HepG2 (cell line): ENCODE results near the gene C1orf159. TPM values are rescaled to one million over a fixed set of nuclear protein-coding genes. Genes with fewer than 3 reads are reported as not detected.

Source experiments
- GLMP ChIP-seq: sonication (generic); formaldehyde crosslinking; IDR thresholded peaks from 2 replicates; pipeline ENCODE4 v1.9.0; 2021; ENCODE audit warnings: missing genetic modification reagents, mild to moderate bottlenecking, borderline replicate concordance
- JUNB ChIP-seq: sonication (generic); formaldehyde crosslinking; IDR thresholded peaks from 2 replicates; pipeline ENCODE4 v1.8.0; 2022; ENCODE audit warnings: missing genetic modification reagents, mild to moderate bottlenecking, borderline replicate concordance
- KDM3A ChIP-seq: IDR thresholded peaks from 2 replicates; pipeline ENCODE4 v1.6.1; 2018; ENCODE audit warnings: low read depth, missing compliant biosample characterization
- MED8 ChIP-seq: sonication (generic); formaldehyde crosslinking; IDR thresholded peaks from 2 replicates; pipeline ENCODE4 v1.8.1; 2023; ENCODE audit warnings: mild to moderate bottlenecking, missing genetic modification reagents; ENCODE audit not compliant: insufficient replicate concordance
- RARG ChIP-seq: sonication (generic); formaldehyde crosslinking; IDR thresholded peaks from 2 replicates; pipeline ENCODE4 v1.4.0; 2020; ENCODE audit warnings: low read depth, mild to moderate bottlenecking, missing genetic modification reagents
- RELA ChIP-seq: sonication (generic); formaldehyde crosslinking; IDR thresholded peaks from 2 replicates; pipeline ENCODE4 v1.4.0; 2020; ENCODE audit warnings: missing genetic modification reagents
- ZNF260 ChIP-seq: sonication (generic); formaldehyde crosslinking; IDR thresholded peaks from 2 replicates; pipeline ENCODE4 v1.4.0; 2020; ENCODE audit warnings: missing genetic modification reagents, low read depth, mild to moderate bottlenecking, borderline replicate concordance
- ZNF335 ChIP-seq: sonication (generic); formaldehyde crosslinking; IDR thresholded peaks from 2 replicates; pipeline ENCODE4 v1.4.0; 2020; ENCODE audit warnings: missing genetic modification reagents
- ZNF530 ChIP-seq: sonication (generic); formaldehyde crosslinking; IDR thresholded peaks from 2 replicates; pipeline ENCODE4 v1.5.0; 2020; ENCODE audit warnings: low read depth, mild to moderate bottlenecking, missing genetic modification reagents
- polyA plus RNA-seq, 8 experiments: library from polyadenylated mRNA; depleted of rRNA in 3 of 8; stranded (reverse) in 7 of 8; unstranded in 1 of 8; fragments of >200 nt; fragmentation: Illumina TruSeq in 4 of 8; extraction: Trizol in 4 of 8; gene quantifications; 2 replicates each; pipeline versions ENCODE4 v1.2.1 to v1.2.3, GENCODE V29; 2011 to 2016; ENCODE audit warnings: low read depth in 4 of 8, missing spikeins in 1 of 8, mixed read lengths in 1 of 8; ENCODE audit not compliant: insufficient read depth in 1 of 8
- total RNA-seq, 5 experiments: library from RNA; depleted of rRNA; stranded (reverse); fragments of >200 nt; fragmentation: Illumina TruSeq; extraction: Trizol; gene quantifications; 2 replicates each; pipeline ENCODE4 v1.2.3, GENCODE V29; 2016; ENCODE audit warnings: low read depth in 1 of 5
- TF ChIP-seq, protein P1 (sequence below): sonication (generic); formaldehyde crosslinking; IDR thresholded peaks from 2 replicates; pipeline ENCODE4 v1.5.0; 2020; ENCODE audit warnings: mild to moderate bottlenecking, missing genetic modification reagents
- TF ChIP-seq, protein P2 (sequence below): sonication (generic); formaldehyde crosslinking; IDR thresholded peaks from 2 replicates; pipeline ENCODE4 v1.5.0; 2020; ENCODE audit warnings: missing genetic modification reagents
- TF ChIP-seq, protein P3 (sequence below): sonication (generic); formaldehyde crosslinking; IDR thresholded peaks from 2 replicates; pipeline ENCODE4 v1.4.0; 2020; ENCODE audit warnings: missing genetic modification reagents, borderline replicate concordance
- TF ChIP-seq, protein P4 (sequence below): sonication (generic); formaldehyde crosslinking; IDR thresholded peaks from 2 replicates; pipeline ENCODE4 v1.4.0; 2020; ENCODE audit warnings: missing genetic modification reagents; ENCODE audit errors: not compliant biosample characterization
- TF ChIP-seq, protein P5 (sequence below): sonication (generic); formaldehyde crosslinking; conservative IDR thresholded peaks from 2 replicates; pipeline ENCODE4 v1.4.0; 2020; ENCODE audit warnings: missing genetic modification reagents

C1orf159 gene
- total and polyA plus RNA-seq, 2 of the 13 experiments (the other 11 are each of a cell fraction or from before 2014, with no cell fraction given) = 3.8 to 6.7 TPM

DNA sequence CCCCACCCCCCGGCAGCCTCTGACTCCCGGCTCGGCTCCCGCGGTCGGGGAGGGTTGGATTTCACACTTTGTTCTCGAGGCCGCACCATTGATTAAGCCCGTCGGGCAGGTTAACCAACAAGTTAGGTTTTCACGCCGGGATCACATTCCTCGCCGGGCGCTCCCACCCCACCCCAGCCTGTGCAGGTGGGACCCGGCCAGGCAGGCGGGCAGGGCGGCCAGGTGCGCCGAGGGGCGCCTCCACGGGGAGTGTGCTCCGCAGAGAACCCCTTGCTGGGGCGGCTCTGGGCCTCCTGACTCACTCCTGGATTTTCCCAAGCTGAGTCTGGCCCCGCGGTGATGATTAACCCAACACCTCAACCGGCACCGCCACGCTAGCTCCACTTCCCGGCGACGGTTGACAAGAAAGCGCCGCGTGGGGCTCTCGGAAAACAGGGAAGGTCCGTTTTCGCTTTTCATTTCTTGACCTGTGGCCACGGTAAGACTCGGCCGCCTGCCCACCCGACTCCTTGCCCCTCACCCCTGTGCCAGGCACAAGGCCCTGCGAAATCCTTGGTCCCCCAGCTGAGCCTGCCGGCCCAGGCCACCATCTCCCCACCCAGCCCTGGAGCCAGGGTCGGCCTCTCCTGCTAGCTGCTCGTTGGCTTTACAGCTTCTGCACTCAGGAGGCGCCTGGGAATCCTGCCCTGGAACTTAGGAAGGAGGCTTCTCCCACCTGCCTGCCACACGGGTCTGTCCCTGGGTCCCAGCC is 49.0 kb upstream of the C1orf159 start (continued):
- TF ChIP-seq, protein P1, sequence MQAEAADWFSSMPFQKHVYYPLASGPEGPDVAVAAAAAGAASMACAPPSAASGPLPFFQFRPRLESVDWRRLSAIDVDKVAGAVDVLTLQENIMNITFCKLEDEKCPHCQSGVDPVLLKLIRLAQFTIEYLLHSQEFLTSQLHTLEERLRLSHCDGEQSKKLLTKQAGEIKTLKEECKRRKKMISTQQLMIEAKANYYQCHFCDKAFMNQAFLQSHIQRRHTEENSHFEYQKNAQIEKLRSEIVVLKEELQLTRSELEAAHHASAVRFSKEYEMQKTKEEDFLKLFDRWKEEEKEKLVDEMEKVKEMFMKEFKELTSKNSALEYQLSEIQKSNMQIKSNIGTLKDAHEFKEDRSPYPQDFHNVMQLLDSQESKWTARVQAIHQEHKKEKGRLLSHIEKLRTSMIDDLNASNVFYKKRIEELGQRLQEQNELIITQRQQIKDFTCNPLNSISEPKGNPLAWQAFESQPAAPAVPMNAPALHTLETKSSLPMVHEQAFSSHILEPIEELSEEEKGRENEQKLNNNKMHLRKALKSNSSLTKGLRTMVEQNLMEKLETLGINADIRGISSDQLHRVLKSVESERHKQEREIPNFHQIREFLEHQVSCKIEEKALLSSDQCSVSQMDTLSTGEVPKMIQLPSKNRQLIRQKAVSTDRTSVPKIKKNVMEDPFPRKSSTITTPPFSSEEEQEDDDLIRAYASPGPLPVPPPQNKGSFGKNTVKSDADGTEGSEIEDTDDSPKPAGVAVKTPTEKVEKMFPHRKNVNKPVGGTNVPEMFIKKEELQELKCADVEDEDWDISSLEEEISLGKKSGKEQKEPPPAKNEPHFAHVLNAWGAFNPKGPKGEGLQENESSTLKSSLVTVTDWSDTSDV = peak; percentile 13; the same call in 1 of the 2 replicates
- TF ChIP-seq, protein P2, sequence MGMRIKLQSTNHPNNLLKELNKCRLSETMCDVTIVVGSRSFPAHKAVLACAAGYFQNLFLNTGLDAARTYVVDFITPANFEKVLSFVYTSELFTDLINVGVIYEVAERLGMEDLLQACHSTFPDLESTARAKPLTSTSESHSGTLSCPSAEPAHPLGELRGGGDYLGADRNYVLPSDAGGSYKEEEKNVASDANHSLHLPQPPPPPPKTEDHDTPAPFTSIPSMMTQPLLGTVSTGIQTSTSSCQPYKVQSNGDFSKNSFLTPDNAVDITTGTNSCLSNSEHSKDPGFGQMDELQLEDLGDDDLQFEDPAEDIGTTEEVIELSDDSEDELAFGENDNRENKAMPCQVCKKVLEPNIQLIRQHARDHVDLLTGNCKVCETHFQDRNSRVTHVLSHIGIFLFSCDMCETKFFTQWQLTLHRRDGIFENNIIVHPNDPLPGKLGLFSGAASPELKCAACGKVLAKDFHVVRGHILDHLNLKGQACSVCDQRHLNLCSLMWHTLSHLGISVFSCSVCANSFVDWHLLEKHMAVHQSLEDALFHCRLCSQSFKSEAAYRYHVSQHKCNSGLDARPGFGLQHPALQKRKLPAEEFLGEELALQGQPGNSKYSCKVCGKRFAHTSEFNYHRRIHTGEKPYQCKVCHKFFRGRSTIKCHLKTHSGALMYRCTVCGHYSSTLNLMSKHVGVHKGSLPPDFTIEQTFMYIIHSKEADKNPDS (CRISPR knock-in tag) = no peak
- TF ChIP-seq ZNF335 (CRISPR knock-in tag) (no peak), RELA (CRISPR knock-in tag) (no peak), MED8 (CRISPR knock-in tag) (peak; percentile 4), KDM3A (CRISPR knock-in tag) (no peak), ZNF530 (CRISPR knock-in tag) (no peak), ZNF260 (CRISPR knock-in tag) (no peak), JUNB (no peak), RARG (no peak), GLMP (CRISPR knock-in tag) (no peak)
- TF ChIP-seq, protein P3, sequence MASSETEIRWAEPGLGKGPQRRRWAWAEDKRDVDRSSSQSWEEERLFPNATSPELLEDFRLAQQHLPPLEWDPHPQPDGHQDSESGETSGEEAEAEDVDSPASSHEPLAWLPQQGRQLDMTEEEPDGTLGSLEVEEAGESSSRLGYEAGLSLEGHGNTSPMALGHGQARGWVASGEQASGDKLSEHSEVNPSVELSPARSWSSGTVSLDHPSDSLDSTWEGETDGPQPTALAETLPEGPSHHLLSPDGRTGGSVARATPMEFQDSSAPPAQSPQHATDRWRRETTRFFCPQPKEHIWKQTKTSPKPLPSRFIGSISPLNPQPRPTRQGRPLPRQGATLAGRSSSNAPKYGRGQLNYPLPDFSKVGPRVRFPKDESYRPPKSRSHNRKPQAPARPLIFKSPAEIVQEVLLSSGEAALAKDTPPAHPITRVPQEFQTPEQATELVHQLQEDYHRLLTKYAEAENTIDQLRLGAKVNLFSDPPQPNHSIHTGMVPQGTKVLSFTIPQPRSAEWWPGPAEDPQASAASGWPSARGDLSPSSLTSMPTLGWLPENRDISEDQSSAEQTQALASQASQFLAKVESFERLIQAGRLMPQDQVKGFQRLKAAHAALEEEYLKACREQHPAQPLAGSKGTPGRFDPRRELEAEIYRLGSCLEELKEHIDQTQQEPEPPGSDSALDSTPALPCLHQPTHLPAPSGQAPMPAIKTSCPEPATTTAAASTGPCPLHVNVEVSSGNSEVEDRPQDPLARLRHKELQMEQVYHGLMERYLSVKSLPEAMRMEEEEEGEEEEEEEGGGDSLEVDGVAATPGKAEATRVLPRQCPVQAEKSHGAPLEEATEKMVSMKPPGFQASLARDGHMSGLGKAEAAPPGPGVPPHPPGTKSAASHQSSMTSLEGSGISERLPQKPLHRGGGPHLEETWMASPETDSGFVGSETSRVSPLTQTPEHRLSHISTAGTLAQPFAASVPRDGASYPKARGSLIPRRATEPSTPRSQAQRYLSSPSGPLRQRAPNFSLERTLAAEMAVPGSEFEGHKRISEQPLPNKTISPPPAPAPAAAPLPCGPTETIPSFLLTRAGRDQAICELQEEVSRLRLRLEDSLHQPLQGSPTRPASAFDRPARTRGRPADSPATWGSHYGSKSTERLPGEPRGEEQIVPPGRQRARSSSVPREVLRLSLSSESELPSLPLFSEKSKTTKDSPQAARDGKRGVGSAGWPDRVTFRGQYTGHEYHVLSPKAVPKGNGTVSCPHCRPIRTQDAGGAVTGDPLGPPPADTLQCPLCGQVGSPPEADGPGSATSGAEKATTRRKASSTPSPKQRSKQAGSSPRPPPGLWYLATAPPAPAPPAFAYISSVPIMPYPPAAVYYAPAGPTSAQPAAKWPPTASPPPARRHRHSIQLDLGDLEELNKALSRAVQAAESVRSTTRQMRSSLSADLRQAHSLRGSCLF (CRISPR knock-in tag) = no peak
- TF ChIP-seq, protein P4, sequence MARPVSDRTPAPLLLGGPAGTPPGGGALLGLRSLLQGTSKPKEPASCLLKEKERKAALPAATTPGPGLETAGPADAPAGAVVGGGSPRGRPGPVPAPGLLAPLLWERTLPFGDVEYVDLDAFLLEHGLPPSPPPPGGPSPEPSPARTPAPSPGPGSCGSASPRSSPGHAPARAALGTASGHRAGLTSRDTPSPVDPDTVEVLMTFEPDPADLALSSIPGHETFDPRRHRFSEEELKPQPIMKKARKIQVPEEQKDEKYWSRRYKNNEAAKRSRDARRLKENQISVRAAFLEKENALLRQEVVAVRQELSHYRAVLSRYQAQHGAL (CRISPR knock-in tag) = no peak
- TF ChIP-seq, protein P5, sequence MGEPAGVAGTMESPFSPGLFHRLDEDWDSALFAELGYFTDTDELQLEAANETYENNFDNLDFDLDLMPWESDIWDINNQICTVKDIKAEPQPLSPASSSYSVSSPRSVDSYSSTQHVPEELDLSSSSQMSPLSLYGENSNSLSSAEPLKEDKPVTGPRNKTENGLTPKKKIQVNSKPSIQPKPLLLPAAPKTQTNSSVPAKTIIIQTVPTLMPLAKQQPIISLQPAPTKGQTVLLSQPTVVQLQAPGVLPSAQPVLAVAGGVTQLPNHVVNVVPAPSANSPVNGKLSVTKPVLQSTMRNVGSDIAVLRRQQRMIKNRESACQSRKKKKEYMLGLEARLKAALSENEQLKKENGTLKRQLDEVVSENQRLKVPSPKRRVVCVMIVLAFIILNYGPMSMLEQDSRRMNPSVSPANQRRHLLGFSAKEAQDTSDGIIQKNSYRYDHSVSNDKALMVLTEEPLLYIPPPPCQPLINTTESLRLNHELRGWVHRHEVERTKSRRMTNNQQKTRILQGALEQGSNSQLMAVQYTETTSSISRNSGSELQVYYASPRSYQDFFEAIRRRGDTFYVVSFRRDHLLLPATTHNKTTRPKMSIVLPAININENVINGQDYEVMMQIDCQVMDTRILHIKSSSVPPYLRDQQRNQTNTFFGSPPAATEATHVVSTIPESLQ (CRISPR knock-in tag) = no peak
